H1 (cell line): ENCODE data around the gene CREB3L1. TPM values are rescaled to one million over a fixed set of nuclear protein-coding genes. Genes with fewer than 3 reads are reported as not detected.

ENCODE experiments used
- ATF2 ChIP-seq: IDR thresholded peaks from 2 replicates; pipeline ENCODE4 v1.6.1; 2012; ENCODE audit warnings: low read length, inconsistent platforms
- BACH1 ChIP-seq: IDR thresholded peaks from 2 replicates; pipeline ENCODE4 v1.6.1; 2012; ENCODE audit warnings: low read length, improper control_type of control experiment
- CBX8 ChIP-seq: fragments of 300-800, 300-1000 bp; sonication (generic); IDR thresholded peaks from 2 replicates; pipeline ENCODE4 v1.7.1; 2016; ENCODE audit warnings: low read depth, low read length, borderline replicate concordance
- CREB1 ChIP-seq: IDR thresholded peaks from 2 replicates; pipeline ENCODE4 v1.6.1; 2012; ENCODE audit warnings: inconsistent platforms
- CTBP2 ChIP-seq: IDR thresholded peaks from 2 replicates; pipeline ENCODE4 v1.7.0; 2011; ENCODE audit warnings: borderline replicate concordance, mild to moderate bottlenecking, moderate library complexity, mixed read lengths, low read length; ENCODE audit not compliant: insufficient read depth, insufficient read length
- EZH2 ChIP-seq: fragments of 200-600 bp; sonication (generic); IDR thresholded peaks from 2 replicates; pipeline ENCODE4 v1.7.1; 2012; ENCODE audit warnings: low read depth, mild to moderate bottlenecking, moderate library complexity, low read length, inconsistent platforms; ENCODE audit not compliant: severe bottlenecking
- GABPA ChIP-seq: IDR thresholded peaks from 2 replicates; pipeline ENCODE4 v1.6.1; 2011; ENCODE audit warnings: mild to moderate bottlenecking, low read length, moderate library complexity, borderline replicate concordance; ENCODE audit not compliant: insufficient read depth
- HDAC2 ChIP-seq, 2 experiments: fragments of 300-600 bp in 1 of 2; sonication (generic) in 1 of 2; IDR thresholded peaks; 2 replicates each; pipeline ENCODE4 v1.6.1; 2011 to 2012; ENCODE audit warnings: low read depth in 2 of 2, low read length in 2 of 2, mild to moderate bottlenecking in 2 of 2, moderate library complexity in 2 of 2, borderline replicate concordance in 1 of 2, inconsistent platforms in 1 of 2
- JUN ChIP-seq: IDR thresholded peaks from 2 replicates; pipeline ENCODE4 v1.6.1; 2011; ENCODE audit warnings: low read depth, mild to moderate bottlenecking, improper control_type of control experiment, low read length
- KDM1A ChIP-seq: fragments of 200-600, 300-600 bp; sonication (generic); IDR thresholded peaks from 2 replicates; pipeline ENCODE4 v1.7.1; 2016; ENCODE audit warnings: mild to moderate bottlenecking, low read length, borderline replicate concordance
- KDM5A ChIP-seq: fragments of 200-600 bp; IDR thresholded peaks from 2 replicates; pipeline ENCODE4 v1.7.1; 2012; ENCODE audit warnings: mild to moderate bottlenecking, low read length, inconsistent platforms, mixed read lengths
- MAFK ChIP-seq: IDR thresholded peaks from 2 replicates; pipeline ENCODE4 v1.6.1; 2012; ENCODE audit warnings: low read depth, mild to moderate bottlenecking, improper control_type of control experiment, low read length
- RFX5 ChIP-seq: IDR thresholded peaks from 2 replicates; pipeline ENCODE4 v1.6.1; 2011; ENCODE audit warnings: low read depth, low read length, improper control_type of control experiment, borderline replicate concordance
- SP1 ChIP-seq: IDR thresholded peaks from 2 replicates; pipeline ENCODE4 v1.6.1; 2011; ENCODE audit warnings: low read depth, low read length
- SUZ12 ChIP-seq: fragments of 200-600 bp; sonication (generic); IDR thresholded peaks from 2 replicates; pipeline ENCODE4 v1.6.1; 2012; ENCODE audit warnings: mild to moderate bottlenecking, inconsistent platforms, low read length, moderate library complexity, mixed read lengths
- TAF1 ChIP-seq: IDR thresholded peaks from 2 replicates; pipeline ENCODE4 v1.6.1; 2011; ENCODE audit warnings: mild to moderate bottlenecking, low read depth, low read length
- TAF7 ChIP-seq: optimal IDR thresholded peaks from 2 replicates; pipeline ENCODE3; 2011; ENCODE audit warnings: low read depth, mild to moderate bottlenecking, inconsistent platforms, low read length, moderate library complexity, borderline replicate concordance
- TCF12 ChIP-seq: IDR thresholded peaks from 2 replicates; pipeline ENCODE4 v1.6.1; 2011; ENCODE audit warnings: low read depth, mild to moderate bottlenecking, low read length
- USF2 ChIP-seq: IDR thresholded peaks from 2 replicates; pipeline ENCODE4 v1.6.1; 2011; ENCODE audit warnings: low read length, improper control_type of control experiment
- ZNF274 ChIP-seq: IDR thresholded peaks from 2 replicates; pipeline ENCODE4 v1.7.0; 2012; ENCODE audit warnings: low read length, borderline replicate concordance; ENCODE audit errors: extremely low read depth
- polyA plus RNA-seq, 7 experiments: library from polyadenylated mRNA; depleted of rRNA in 3 of 7; stranded (reverse) in 5 of 7; unstranded in 2 of 7; fragments of >200 nt in 5 of 7; fragments of 200-250 nt in 2 of 7; gene quantifications; 1 replicate in 5 of 7; 2 replicates in 1 of 7; 4 replicates in 1 of 7; pipeline versions ENCODE4 v1.2.1 to v1.2.3, GENCODE V29; 2011 to 2013; ENCODE audit warnings: missing spikeins in 2 of 7, mixed read lengths in 2 of 7
- total RNA-seq: library from RNA; stranded (reverse); fragmentation: NEBNext Ultra II Directional; extraction: Animal tissue kit (Norgen Biotek cat#: 25700); gene quantifications from 2 replicates; pipeline ENCODE4 v1.2.1, GENCODE V29; 2021

The CREB3L1 gene
- total and polyA plus RNA-seq, 2 of the 8 experiments (the other 6 are each of a cell fraction or from before 2014, with no cell fraction given) = 4.1 to 12.7 TPM

GRCh38 chr11:46238967-46239800, 38.3 kb upstream of the CREB3L1 start (continued):
- no peak; the same call in 1 of the 2 replicates for TF ChIP-seq ATF2
- TF ChIP-seq JUN = no peak
- 0 out of 2 replicates have a peak, but pooled peaks have one; percentile 37 for TF ChIP-seq TCF12
- TF ChIP-seq MAFK = no peak
- no peak; the same call in 1 of the 2 replicates for TF ChIP-seq TAF1
- TF ChIP-seq EZH2 = no peak
- TF ChIP-seq SUZ12 = 0 out of 2 replicates have a peak, but pooled peaks have one; percentile 25
- TF ChIP-seq RFX5 = no peak
- TF ChIP-seq USF2 = no peak
- peak; percentile 71 for TF ChIP-seq CREB1
- no peak for TF ChIP-seq SP1
- 0 out of 2 replicates have a peak, but pooled peaks have one; percentile 36 for TF ChIP-seq GABPA
- TF ChIP-seq KDM5A = no peak
- no peak for TF ChIP-seq CTBP2
- TF ChIP-seq BACH1 = no peak
- peak in 1 of 2 experiments; percentile 69; a peak in 1 of 4 replicates for TF ChIP-seq HDAC2 (IDR thresholded peaks at IDR 0.05; ENCODE audit: borderline replicate concordance in 1 of 2, low read depth in 2 of 2, low read length in 2 of 2)
- TF ChIP-seq KDM1A = 0 out of 2 replicates have a peak, but pooled peaks have one; percentile 10
- no peak for TF ChIP-seq ZNF274
- peak; percentile 68 for TF ChIP-seq TAF7
- no peak for TF ChIP-seq CBX8
